HT1080 (cell line): ENCODE measurements around the gene PRDX1. TPM values are rescaled to one million over a fixed set of nuclear protein-coding genes. Genes with fewer than 3 reads are reported as not detected.
"Not testable (repeated sequence)": the region's sequence is repeated elsewhere in the genome, so short reads cannot be mapped to it uniquely, and the experiment has no call there.

Experiments used
- DNase-seq: peaks from one replicate; pipeline ENCODE4 v3.0.0-alpha.2; 2015; ENCODE audit warnings: low read depth
- total RNA-seq: library from RNA; depleted of rRNA; stranded (reverse); fragments of >200 nt; shearing (Covaris generic); gene quantifications from 2 replicates; pipeline ENCODE4 v1.2.3, GENCODE V29; 2014

Gene PRDX1
- total RNA-seq, 1 experiment from 2014 or later: 997 TPM

DNA sequence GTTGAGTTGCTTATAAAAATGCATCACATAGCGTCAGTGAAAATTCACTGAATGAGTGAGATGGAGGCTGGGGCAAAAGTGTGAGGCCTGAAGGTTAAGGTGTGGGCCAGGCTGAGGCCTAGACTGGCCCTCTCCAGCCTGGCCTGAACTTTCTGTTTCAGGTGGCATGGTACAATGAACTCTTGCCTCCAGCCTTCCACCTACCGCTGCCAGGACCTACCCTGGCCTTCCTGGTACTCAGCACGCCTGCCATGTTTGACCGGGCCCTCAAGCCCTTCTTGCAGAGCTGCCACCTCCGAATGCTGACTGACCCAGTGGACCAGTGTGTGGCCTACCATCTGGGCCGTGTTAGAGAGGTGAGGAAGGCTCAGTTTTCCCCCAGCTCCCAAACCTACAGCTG is 14.5 kb downstream of the PRDX1 start:
- DNase-seq: no peak

GRCh38 chr1:45503462-45504360 is 18.0 kb downstream of the PRDX1 start:
- DNase-seq: no peak

DNA sequence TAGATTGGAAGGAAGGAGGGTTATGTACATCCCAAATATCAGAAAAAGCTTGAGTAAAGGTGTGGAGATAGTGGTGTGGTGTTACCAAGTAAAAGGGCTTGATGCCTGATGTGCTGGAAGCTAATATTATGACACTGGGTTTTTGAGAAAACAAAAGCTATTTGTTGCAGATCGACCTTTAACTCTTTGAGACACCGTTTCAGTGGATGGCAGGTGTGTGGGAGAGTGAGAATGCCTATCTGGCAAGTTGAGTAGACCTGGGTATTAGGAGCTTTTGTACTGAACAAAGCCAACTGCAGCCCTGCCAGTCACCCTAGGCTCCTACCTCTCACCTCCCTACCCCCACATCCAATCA is 20.2 kb downstream of the PRDX1 start:
- DNase-seq: no peak

- no peak for DNase-seq
Measured at GRCh38 chr1:45499415-45499769, 22.3 kb downstream of the PRDX1 start.

GRCh38 chr1:45498279-45498678 is 23.4 kb downstream of the PRDX1 start:
- DNase-seq: no peak

DNA sequence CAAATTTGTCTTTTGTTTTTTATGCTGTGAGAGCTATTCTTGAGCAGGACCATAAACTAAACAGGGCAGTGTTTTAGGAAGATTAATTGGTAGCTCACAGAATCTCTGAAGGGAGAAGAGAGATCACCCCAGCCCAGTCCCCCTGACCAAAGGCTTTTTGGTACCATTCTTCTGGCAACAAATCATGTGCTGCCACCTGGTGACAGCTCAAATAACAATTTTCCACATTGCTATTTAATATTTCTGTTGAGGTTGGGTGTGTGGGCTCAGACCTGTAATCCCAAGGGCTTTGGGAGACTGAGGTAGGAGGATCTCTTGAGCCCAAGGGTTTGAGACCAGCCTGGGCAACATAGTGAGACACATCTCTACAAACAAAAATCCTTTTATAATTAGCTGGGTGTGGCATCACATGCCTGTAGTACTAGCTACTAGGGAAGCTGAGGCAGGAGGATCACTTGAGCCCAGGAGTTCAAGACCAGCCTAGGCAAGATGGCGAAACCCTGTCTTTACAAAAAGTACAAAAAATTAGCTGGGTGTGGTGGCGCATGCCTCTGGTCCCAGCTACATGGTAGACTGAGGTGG is 28.5 kb downstream of the PRDX1 start:
- DNase-seq: peak; percentile 57

DNA sequence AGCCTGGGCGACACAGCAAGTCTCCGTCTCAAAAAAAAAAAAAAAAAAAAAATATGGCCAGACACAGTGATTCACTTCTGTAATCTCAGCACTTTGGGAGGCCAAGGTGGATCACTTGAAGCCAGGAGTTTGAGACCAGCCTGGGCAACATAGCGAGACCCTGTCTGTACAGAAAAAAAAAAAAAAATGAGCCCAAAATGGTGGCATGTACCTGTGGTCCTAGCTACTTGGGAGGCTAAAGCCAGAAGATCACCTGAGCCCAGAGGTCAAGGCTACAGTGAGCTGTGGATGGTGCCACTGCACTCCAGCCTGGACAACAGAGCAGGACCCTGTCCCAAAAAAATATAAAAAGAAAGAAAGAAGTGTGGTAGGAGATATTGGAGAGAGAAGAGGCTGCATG is 29.0 kb downstream of the PRDX1 start:
- DNase-seq: no peak

DNA sequence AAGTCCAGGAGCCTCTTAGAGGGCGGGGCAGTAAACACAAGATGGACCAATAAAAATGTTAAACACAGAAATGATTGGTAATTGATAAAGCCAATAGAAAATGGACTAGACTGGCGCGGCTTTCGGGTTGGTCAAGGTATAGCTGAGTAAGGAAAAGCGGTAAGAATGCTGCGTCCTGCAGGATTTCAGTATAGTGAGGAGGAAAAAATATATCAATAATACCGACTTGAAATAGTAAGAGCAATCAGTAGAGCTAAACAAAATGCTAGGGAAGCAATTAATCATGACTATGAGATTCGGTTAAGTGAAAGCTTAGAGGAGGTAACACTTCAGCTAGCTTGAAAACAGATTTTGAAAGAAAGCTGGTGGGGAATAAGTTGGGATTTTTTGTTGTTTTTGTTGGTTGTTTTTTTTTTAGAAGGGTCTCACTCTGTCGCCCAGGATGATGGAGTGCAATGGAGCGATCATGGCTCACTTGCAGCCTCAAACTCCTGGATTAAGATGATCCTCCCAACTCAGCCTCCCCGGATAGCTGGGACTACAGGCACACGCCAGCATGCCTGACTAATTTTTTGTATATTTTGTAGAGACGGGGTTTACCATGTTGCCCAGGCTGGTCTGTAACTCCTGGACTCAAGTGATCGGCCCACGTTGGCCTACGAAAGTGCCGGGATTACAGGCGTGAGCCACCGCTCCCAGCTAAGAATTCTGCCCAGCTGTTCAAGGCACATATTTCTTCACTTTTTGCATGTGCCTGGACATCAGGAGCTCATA is 30.0 kb downstream of the PRDX1 start:
- DNase-seq: no peak

- DNase-seq: peak; percentile 100
Measured at GRCh38 chr1:45490626-45491486, 30.8 kb downstream of the PRDX1 start, which contains the start of gene TESK2. Gene TESK2 (minus strand): TSS chr1:45491163. CDS start chr1:45457785, 33,378 bp downstream.

DNA sequence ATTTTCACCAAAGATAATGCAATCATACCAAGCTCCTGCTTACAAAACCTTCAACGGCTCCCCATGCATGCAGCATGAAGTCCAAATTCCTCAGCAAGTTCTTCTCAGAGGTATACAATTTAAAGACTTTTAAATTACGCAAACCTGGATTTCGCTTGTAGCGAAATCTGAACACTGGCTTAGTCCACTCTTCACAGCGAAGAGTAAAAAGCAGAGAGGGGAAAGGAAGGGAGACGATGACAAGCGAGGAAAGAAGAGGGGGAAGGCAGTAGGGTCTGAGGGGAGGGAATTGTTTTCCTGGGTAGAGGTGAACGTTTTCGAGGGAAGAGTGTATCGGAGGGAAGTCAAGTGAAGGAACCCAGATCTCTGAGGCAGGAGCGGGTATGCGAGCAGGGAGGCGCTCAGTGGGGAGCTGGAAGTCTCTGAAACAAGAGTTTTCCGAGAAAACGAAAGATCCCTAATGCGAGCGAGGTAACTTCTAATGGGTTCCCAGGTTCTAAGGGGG is 31.5 kb downstream of the PRDX1 start:
- no peak for DNase-seq

- DNase-seq: not testable (repeated sequence)
Measured at GRCh38 chr1:45489379-45489778, 32.3 kb downstream of the PRDX1 start.

- no peak for DNase-seq
Measured at GRCh38 chr1:45488666-45489377, 32.9 kb downstream of the PRDX1 start.

GRCh38 chr1:45485949-45486348 is 35.7 kb downstream of the PRDX1 start:
- no peak for DNase-seq

DNA sequence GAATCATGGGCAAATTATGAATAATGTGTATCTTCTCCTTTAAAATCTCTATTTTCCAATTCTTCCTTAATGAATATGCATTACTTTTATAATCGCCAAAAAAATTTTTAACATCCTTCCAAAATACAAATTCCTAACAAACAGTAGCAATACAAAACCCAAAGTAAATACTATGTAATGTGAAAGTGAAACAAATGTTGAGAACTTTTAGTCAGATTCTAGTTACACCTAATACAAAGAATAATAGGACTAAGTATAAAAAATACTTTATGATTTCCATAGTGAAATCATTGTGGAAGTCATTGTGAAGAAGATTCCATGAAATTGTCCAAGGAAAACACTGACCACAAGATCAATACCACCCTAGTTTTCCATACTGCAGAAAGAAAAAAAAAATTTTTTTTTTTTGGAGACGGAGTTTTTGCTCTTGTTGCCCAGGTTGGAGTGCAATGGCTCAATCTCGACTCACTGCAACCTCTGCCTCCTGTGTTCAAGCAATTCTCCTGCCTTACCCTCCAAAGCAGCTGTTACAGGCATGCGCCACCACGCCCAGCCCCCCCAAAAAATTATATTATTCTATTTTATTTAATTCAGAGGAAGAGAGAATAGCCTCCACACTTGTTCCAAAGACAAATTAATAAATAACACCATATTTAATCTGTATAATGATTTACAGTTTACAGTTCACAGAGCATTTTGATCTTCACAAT is 42.5 kb downstream of the PRDX1 start:
- DNase-seq: no peak

DNA sequence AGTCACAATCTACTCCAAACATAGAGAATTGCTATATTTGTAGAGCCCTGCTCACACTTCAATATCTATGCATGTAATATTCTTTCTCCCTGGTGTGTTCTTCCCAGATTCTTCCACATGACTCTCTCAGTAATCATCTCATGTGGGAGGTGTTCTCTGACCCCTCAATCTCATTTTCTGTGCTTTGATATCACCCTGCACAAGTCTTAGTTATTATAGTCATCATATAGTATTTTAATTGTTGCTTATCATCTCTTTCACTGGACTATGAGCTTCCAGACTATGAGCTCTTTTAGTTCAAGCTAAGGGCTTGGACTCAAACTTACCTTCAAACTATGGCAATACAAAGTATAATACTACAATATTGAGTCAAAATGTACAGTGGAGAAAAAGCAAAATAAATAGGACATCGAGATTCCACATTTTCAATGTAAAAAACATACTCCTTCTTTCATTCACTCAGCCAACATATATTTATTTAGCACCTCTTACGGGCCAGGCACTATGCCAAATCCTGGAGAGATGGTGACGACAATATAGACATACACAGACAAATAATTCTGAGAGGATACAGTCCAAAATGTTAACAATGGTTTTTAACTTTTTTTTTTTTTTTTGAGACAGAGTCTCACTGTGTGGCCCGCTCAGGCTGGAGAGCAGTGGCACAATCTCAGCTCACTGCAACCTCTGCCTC is 43.4 kb downstream of the PRDX1 start:
- no peak for DNase-seq

GRCh38 chr1:45477646-45478045 is 44.0 kb downstream of the PRDX1 start:
- DNase-seq: no peak

- not testable (repeated sequence) for DNase-seq
Measured at GRCh38 chr1:45474194-45474593, 47.5 kb downstream of the PRDX1 start.

- DNase-seq: no peak
Measured at GRCh38 chr1:45473302-45473701, 48.4 kb downstream of the PRDX1 start.

DNA sequence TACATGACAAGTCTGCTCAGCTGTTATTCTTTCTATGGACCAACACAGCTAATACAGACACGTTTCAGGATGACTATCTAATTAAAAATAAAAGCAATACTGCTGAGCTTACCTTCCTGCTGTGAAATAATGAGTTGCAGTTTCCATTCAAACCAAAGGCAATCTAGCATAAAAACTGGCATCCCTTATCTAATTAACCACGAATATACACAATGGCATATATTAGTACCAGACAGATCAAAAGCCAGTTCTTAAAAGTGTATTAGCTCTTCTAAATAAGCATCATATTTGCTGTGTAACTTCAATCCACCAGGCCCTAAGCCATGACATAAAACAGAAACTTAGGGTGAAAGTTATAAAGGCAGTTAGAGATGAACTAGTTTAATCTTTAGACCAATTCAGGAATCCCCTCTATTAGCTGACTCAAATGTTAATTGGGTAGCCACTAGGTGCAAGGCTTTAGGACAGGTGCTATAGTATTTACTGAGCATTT is 51.3 kb downstream of the PRDX1 start:
- no peak for DNase-seq
